Stimulated activated CD8-positive, alpha-beta memory T cell treated with anti-CD3 and anti-CD28 coated beads, Interleukin-15, amount 100 ng/mL, for 1 hour (primary cell): ENCODE data around the gene ATP2A2.
"Not testable (repeated sequence)": the region's sequence is repeated elsewhere in the genome, so short reads cannot be mapped to it uniquely, and the experiment has no call there.

Experiments used
- DNase-seq: peaks from one replicate; pipeline ENCODE4 v3.0.0-alpha.2; 2020; ENCODE audit warnings: low read depth

ATP2A2 gene

GRCh38 chr12:110370732-110371231 is 89.7 kb downstream of the ATP2A2 start:
- no peak for DNase-seq

- no peak for DNase-seq
These were observed 90.5 kb downstream of the ATP2A2 start for GRCh38 chr12:110371408-110372055.

GRCh38 chr12:110372056-110372425 is 91.0 kb downstream of the ATP2A2 start:
- DNase-seq: no peak

DNA sequence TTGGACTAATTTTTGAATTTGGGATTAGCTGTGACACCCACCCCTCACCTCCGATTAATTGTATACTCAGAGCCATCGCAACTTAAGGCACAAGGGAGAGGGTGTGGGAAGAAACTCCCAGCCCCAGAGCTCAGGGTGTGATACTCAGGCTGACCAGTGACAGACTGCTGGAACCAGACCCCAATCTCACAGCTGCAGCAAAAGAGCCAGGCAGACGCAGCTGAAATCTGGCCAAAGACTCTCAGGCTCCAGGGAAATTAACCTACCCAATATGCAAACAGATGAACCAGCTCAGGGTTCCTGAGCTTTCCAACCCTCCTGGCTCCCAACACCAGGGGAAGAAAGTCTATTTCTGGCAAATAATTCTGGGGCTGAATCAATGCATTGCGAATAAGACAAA is 92.0 kb downstream of the ATP2A2 start:
- no peak for DNase-seq

GRCh38 chr12:110373425-110373824 is 92.4 kb downstream of the ATP2A2 start:
- DNase-seq: no peak

GRCh38 chr12:110373962-110374611 is 93.0 kb downstream of the ATP2A2 start:
- no peak for DNase-seq

DNA sequence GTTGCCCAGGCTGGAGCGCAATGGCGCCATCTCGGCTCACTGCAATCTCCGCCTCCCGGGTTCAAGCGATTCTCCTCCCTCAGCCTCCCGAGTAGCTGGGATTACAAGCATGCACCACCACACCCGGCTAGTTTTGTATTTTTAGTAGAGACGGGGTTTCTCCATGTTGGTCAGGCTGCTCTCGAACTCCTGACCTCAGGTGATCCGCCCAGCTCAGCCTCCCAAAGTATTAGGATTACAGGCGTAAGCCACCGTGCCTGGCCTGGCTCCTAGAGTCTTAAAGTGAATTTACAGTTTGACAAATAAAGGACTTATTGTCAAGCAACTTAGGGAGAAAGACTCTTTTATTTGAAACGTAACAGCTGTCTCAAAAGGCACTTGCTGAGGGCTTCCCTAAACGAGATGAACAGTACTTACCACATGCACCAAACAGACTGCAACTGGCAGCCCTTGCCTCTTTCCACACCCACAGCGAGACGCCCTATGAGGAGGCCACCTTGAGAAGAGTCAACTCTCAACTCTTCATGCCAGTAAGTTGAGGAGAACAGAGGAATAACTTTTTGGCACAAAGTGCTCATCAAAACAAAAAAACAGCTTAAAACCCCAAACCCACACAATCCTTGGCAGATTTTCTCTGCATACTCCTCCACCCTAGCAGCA is 97.2 kb downstream of the ATP2A2 start:
- DNase-seq: not testable (repeated sequence)

DNA sequence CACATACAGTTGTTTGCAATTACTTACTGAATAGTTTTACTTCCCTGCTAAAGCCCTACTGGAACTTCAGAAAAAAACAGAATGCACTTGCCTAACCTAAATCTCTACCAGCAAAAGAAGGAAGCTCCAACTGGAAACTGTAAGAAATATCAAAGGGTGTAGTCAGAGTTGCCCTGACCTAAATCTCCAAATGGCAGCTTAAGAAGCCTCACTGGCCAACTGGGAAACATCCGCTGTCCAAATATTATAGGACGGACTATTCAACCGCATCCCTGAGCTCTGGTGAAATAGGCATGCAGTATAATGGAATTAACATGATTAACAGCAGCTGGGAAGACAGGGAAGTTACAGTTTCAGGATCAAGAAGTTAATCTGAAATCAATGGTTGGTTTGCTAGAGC is 98.2 kb downstream of the ATP2A2 start:
- DNase-seq: no peak

GRCh38 chr12:110379631-110380030 is 98.6 kb downstream of the ATP2A2 start:
- no peak for DNase-seq

DNA sequence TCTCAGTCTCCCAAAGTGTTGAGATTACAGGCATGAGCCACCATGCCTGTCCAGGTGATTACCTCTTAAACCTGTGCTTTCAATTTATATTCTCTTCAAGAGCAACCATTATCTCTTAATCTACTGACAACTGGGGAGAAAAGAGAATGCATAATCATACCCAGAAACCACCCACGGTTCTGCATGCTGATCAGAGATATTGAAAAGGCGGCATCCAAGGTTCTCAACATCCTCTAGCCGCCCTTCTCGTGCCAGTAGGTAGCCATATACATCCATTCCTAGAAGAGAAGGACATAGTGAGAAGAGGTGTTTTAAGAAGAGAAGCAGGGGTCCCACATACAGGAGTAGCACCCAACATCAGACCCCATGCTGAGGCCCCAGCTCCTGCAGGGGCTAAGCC is 101.6 kb downstream of the ATP2A2 start:
- DNase-seq: no peak
